B cell (primary cell): ENCODE data around the gene CCDC85A. TPM values are rescaled to one million over a fixed set of nuclear protein-coding genes. Genes with fewer than 3 reads are reported as not detected.

Experiments
- ATAC-seq: fragments of 200-7000 bp; cut with Tn5 transposase; one replicate; pipeline ENCODE4 v1.10.0; 2021; ENCODE audit warnings: low read depth, mild to moderate bottlenecking, moderate number of reproducible peaks, moderate library complexity
- CTCF ChIA-PET: fragments of 350-600 bp; sonication (Branson Sonifier 250); formaldehyde crosslinking; loops from one replicate; lab custom pipeline; 2021; ENCODE audit warnings: antibody characterized with exemption, inconsistent platforms; lab: Charles Lee
- POLR2A ChIA-PET: fragments of 350-600 bp; sonication (Branson Sonifier 250); formaldehyde crosslinking; loops from one replicate; lab custom pipeline; 2021; ENCODE audit warnings: antibody characterized with exemption; lab: Charles Lee
- DNase-seq: peaks from one replicate; pipeline ENCODE4 v3.0.0; 2013
- H2AFZ ChIP-seq: 2 replicates; pipeline ENCODE4 v1.6.1; 2012; ENCODE audit warnings: mild to moderate bottlenecking, low read depth, low read length; ENCODE audit not compliant: insufficient read depth, poor library complexity, severe bottlenecking
- H3K27ac ChIP-seq, 2 donors: 1 replicate in 1 of 2; 2 replicates in 1 of 2; pipeline ENCODE4 v1.5.1; 2012 to 2013; ENCODE audit warnings: low read length in 2 of 2, mild to moderate bottlenecking in 2 of 2, moderate library complexity in 1 of 2
- H3K27me3 ChIP-seq, 4 experiments: fragments of 200-600 bp in 1 of 4; sonication (generic) in 1 of 4; replicated peaks in 1 of 4; 1 replicate in 2 of 4; 2 replicates in 2 of 4; pipeline versions ENCODE4 v1.6.1 to v1.7.0; 2013 to 2016; ENCODE audit warnings: low read length in 3 of 4, mild to moderate bottlenecking in 2 of 4, mixed read lengths in 1 of 4, moderate library complexity in 1 of 4; ENCODE audit not compliant: insufficient read depth in 4 of 4, control insufficient read depth in 3 of 4; ENCODE audit errors: control extremely low read depth in 1 of 4
- H3K36me3 ChIP-seq, 2 experiments: replicated peaks in 1 of 2; 1 replicate in 1 of 2; 2 replicates in 1 of 2; pipeline versions ENCODE4 v1.6.1 to v1.7.1; 2013; ENCODE audit warnings: low read length in 1 of 2; ENCODE audit not compliant: insufficient read depth in 2 of 2, control insufficient read depth in 1 of 2; ENCODE audit errors: control extremely low read depth in 1 of 2, extremely low read depth in 1 of 2
- H3K4me1 ChIP-seq, 2 donors: fragments of 200-600 bp in 1 of 2; sonication (generic) in 1 of 2; 1 replicate in 1 of 2; 2 replicates in 1 of 2; pipeline versions ENCODE4 v1.5.1 to v1.6.1; 2013 to 2017; ENCODE audit warnings: low read length in 2 of 2; ENCODE audit not compliant: control insufficient read depth in 2 of 2, insufficient read depth in 2 of 2
- H3K4me2 ChIP-seq: replicated peaks from 2 replicates; pipeline ENCODE3; 2012; ENCODE audit warnings: mild to moderate bottlenecking, low read depth, low read length; ENCODE audit not compliant: poor library complexity, severe bottlenecking
- H3K4me3 ChIP-seq, 5 experiments: fragments of 200-600 bp in 1 of 5; sonication (generic) in 1 of 5; 1 replicate in 3 of 5; 2 replicates in 2 of 5; pipeline versions ENCODE4 v1.5.1 to v1.7.0; 2011 to 2016; ENCODE audit warnings: low read length in 4 of 5, mild to moderate bottlenecking in 4 of 5, low read depth in 2 of 5, control low read depth in 1 of 5, moderate library complexity in 1 of 5; ENCODE audit not compliant: insufficient read depth in 1 of 5; ENCODE audit errors: control extremely low read depth in 1 of 5, extremely low read depth in 1 of 5
- H3K79me2 ChIP-seq: fragments of 200-600 bp; sonication (generic); one replicate; pipeline ENCODE4 v1.6.0; 2016; ENCODE audit warnings: low read length; ENCODE audit not compliant: control insufficient read depth, insufficient read depth
- H3K9ac ChIP-seq: fragments of 200-600 bp; sonication (generic); 2 replicates; pipeline ENCODE4 v1.6.1; 2017; ENCODE audit warnings: mild to moderate bottlenecking, low read length, moderate library complexity
- H3K9me3 ChIP-seq, 3 donors: one replicate each; pipeline versions ENCODE4 v1.6.1 to v1.7.1; 2013; ENCODE audit warnings: low read length in 2 of 3; ENCODE audit not compliant: control insufficient read depth in 2 of 3, insufficient read depth in 1 of 3; ENCODE audit errors: control extremely low read depth in 1 of 3
- H4K20me1 ChIP-seq: 2 replicates; pipeline ENCODE4 v1.6.0; 2012; ENCODE audit warnings: mild to moderate bottlenecking, low read length; ENCODE audit not compliant: insufficient read depth, control insufficient read depth, poor library complexity, severe bottlenecking
- H3K27ac Mint-ChIP-seq: one replicate; pipeline ENCODE4 v1.8.0; 2021; ENCODE audit warnings: mixed read lengths
- H3K27me3 Mint-ChIP-seq: one replicate; pipeline ENCODE4 v1.8.0; 2021; ENCODE audit warnings: mixed read lengths
- H3K4me1 Mint-ChIP-seq: one replicate; pipeline ENCODE4 v1.8.0; 2021; ENCODE audit warnings: mixed read lengths
- H3K4me3 Mint-ChIP-seq: one replicate; pipeline ENCODE4 v1.8.0; 2021; ENCODE audit warnings: mixed read lengths
- H3K9me3 Mint-ChIP-seq: one replicate; pipeline ENCODE4 v1.8.0; 2022; ENCODE audit warnings: mixed read lengths; ENCODE audit not compliant: insufficient read depth
- EZH2 ChIP-seq: IDR thresholded peaks from 2 replicates; pipeline ENCODE4 v1.6.1; 2012; ENCODE audit warnings: borderline replicate concordance, low read depth, mild to moderate bottlenecking, moderate library complexity, low read length; ENCODE audit not compliant: insufficient read depth, poor library complexity, severe bottlenecking
- WGBS: methylation state at CpG from one replicate; pipeline ENCODE4 v1.1.5; 2013; ENCODE audit warnings: missing lambda C conversion rate; ENCODE audit not compliant: insufficient coverage; 5-methylcytosine and 5-hydroxymethylcytosine counted together
- intact Hi-C: fragments of 100-400 bp; cut with micrococcal nuclease; formaldehyde crosslinking; loops from one replicate; pipeline ENCODE4 v1.10.0; 2022
- polyA plus RNA-seq: library from polyadenylated mRNA; depleted of rRNA; stranded (reverse); fragments of >200 nt; gene quantifications from 2 replicates; pipeline ENCODE4 v1.2.3, GENCODE V29; 2012
- total RNA-seq, 2 donors: library from RNA; stranded (reverse); fragments of 120-200 nt in 1 of 2; gene quantifications; 1 replicate in 1 of 2; 2 replicates in 1 of 2; pipeline versions ENCODE4 v1.2.3 to v1.2.4, GENCODE V29; 2013 to 2022
- TF ChIP-seq, protein P1 (sequence below): fragments of 200-600 bp; IDR thresholded peaks from one replicate; pipeline ENCODE4 v1.8.0; 2022; ENCODE audit warnings: antibody characterized with exemption, mild to moderate bottlenecking

CCDC85A gene
- total and polyA plus RNA-seq, 2 donors (not counting 1 experiment from before 2014, with no cell fraction given), result 0.15 TPM; not detected in 1

DNA sequence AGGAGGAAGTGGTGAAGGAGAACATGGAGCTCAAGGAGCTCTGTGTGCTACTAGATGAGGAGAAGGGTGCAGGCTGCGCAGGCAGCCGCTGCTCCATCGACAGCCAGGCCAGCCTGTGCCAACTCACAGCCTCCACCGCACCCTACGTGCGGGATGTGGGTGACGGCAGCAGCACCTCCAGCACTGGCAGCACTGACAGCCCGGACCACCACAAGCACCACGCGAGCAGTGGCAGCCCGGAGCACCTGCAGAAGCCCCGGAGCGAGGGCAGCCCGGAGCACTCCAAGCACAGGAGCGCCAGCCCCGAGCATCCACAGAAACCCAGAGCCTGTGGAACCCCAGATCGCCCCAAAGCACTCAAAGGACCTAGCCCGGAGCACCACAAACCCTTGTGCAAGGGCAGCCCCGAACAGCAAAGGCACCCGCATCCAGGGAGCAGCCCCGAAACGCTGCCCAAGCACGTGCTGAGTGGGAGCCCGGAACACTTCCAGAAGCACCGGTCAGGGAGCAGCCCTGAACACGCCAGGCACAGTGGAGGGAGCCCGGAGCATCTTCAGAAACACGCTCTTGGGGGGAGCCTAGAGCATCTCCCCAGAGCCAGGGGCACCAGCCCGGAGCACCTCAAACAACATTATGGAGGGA is 9.0 kb downstream of the CCDC85A start:
- H2AFZ ChIP-seq, result no peak overlapping the region
- H3K4me2 ChIP-seq, result no peak overlapping the region
- POLR2A ChIA-PET, result no interaction called here
- H3K9me3 Mint-ChIP-seq, result no peaks in the 10 kb centered on the region
- no peak overlapping the region for H3K27ac Mint-ChIP-seq
- no peaks in the 10 kb centered on the region for H3K4me1 ChIP-seq
- CTCF ChIA-PET, result no interaction called here
- H3K4me3 Mint-ChIP-seq, result no peak overlapping the region
- H3K4me1 Mint-ChIP-seq, result no peaks in the 10 kb centered on the region
- H3K27ac ChIP-seq, result no peak overlapping the region
- intact Hi-C loops, result no loop called here
- H3K36me3 ChIP-seq, result no peaks in the 10 kb centered on the region
- H3K27me3 Mint-ChIP-seq, result peaks cover 30% of the 10 kb centered on the region
- ATAC-seq (no peak), DNase-seq (no peak)
- no peak overlapping the region for H3K9ac ChIP-seq
- no peaks in the 10 kb centered on the region for H4K20me1 ChIP-seq
- no peak for TF ChIP-seq EZH2
- TF ChIP-seq, protein P1, sequence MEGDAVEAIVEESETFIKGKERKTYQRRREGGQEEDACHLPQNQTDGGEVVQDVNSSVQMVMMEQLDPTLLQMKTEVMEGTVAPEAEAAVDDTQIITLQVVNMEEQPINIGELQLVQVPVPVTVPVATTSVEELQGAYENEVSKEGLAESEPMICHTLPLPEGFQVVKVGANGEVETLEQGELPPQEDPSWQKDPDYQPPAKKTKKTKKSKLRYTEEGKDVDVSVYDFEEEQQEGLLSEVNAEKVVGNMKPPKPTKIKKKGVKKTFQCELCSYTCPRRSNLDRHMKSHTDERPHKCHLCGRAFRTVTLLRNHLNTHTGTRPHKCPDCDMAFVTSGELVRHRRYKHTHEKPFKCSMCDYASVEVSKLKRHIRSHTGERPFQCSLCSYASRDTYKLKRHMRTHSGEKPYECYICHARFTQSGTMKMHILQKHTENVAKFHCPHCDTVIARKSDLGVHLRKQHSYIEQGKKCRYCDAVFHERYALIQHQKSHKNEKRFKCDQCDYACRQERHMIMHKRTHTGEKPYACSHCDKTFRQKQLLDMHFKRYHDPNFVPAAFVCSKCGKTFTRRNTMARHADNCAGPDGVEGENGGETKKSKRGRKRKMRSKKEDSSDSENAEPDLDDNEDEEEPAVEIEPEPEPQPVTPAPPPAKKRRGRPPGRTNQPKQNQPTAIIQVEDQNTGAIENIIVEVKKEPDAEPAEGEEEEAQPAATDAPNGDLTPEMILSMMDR, result no peak
- H3K79me2 ChIP-seq, result no peaks in the 10 kb centered on the region
- H3K27me3 ChIP-seq, result peaks cover 0 to 7% (median 2%) of the 10 kb centered on the region in 4 experiments
- H3K4me3 ChIP-seq, result no peak overlapping the region
- H3K9me3 ChIP-seq, result peaks cover 0 to 5% (median 0%) of the 10 kb centered on the region in 3 donors
- 94% methylated on average over 29 of the region's 29 CpGs for WGBS

DNA sequence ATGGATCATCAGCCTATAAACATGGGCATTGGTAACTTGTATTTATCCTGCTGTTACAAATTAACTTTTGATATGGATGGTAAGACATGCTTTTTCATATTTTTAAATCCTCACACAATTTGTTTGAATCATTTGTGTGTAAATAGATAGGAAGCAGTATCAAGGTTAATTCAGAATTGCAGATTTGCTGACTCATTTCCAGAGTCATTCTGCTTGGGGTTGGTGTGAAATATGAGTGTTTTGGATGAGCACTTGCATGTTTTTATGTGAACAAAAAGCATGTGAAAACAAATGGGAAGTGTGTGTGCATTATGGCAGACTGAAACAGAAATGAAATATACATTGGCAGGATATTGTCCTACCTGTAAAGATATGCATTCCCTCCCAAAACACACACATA is 11.8 kb downstream of the CCDC85A start:
- Histone ChIP-seq H3K27me3 (no peaks in the 10 kb centered on the region), H3K9ac (no peak overlapping the region), H3K79me2 (no peaks in the 10 kb centered on the region), H3K4me3 (no peak overlapping the region), H3K4me2 (no peak overlapping the region), H3K9me3 (peaks cover 0 to 5% (median 0%) of the 10 kb centered on the region in 3 donors), H4K20me1 (no peaks in the 10 kb centered on the region), H3K4me1 (no peaks in the 10 kb centered on the region), H3K36me3 (no peaks in the 10 kb centered on the region), H3K27ac (no peak overlapping the region), H2AFZ (no peak overlapping the region)
- ChIA-PET CTCF (no interaction called here), POLR2A (no interaction called here)
- DNase-seq (no peak), ATAC-seq (no peak)
- H3K4me1 Mint-ChIP-seq, result no peaks in the 10 kb centered on the region
- intact Hi-C loops, result no loop called here
- H3K27ac Mint-ChIP-seq, result no peak overlapping the region
- H3K4me3 Mint-ChIP-seq, result no peak overlapping the region
- no peaks in the 10 kb centered on the region for H3K9me3 Mint-ChIP-seq
- H3K27me3 Mint-ChIP-seq, result peaks cover 17% of the 10 kb centered on the region
- TF ChIP-seq, protein P1, result no peak
- TF ChIP-seq EZH2, result no peak
